Activated T-cell treated with anti-CD3 and anti-CD28 coated beads for 1 hour (primary cell): Measurements from ENCODE around the gene SFXN3.

Source experiments
- DNase-seq: peaks from one replicate; pipeline ENCODE4 v3.0.0-alpha.2; 2020; ENCODE audit warnings: low read depth

Gene SFXN3

GRCh38 chr10:101000127-101000914, 30.7 kb upstream of the SFXN3 start:
- no peak for DNase-seq

- no peak for DNase-seq
Observed at GRCh38 chr10:101000915-101001658, 29.9 kb upstream of the SFXN3 start.

GRCh38 chr10:101001659-101002035, 29.4 kb upstream of the SFXN3 start:
- no peak for DNase-seq

- no peak for DNase-seq
Observed at GRCh38 chr10:101002456-101002855, 28.6 kb upstream of the SFXN3 start.

GRCh38 chr10:101003639-101004206, 27.3 kb upstream of the SFXN3 start:
- DNase-seq, result no peak

- no peak for DNase-seq
Observed at GRCh38 chr10:101005361-101005760, 25.7 kb upstream of the SFXN3 start.

GRCh38 chr10:101005869-101006567, 25.0 kb upstream of the SFXN3 start:
- no peak for DNase-seq

- no peak for DNase-seq
Observed at GRCh38 chr10:101006593-101007098, 24.4 kb upstream of the SFXN3 start.

GRCh38 chr10:101007099-101007711, 23.8 kb upstream of the SFXN3 start:
- no peak for DNase-seq

- DNase-seq, result no peak
Observed at GRCh38 chr10:101007915-101008822, 22.9 kb upstream of the SFXN3 start.

- no peak for DNase-seq
Observed at GRCh38 chr10:101008823-101009423, 22.1 kb upstream of the SFXN3 start.

- DNase-seq, result no peak
Observed at GRCh38 chr10:101010329-101010728, 20.7 kb upstream of the SFXN3 start.

GRCh38 chr10:101011517-101012423, 19.3 kb upstream of the SFXN3 start:
- no peak for DNase-seq

GRCh38 chr10:101012525-101013364, 18.3 kb upstream of the SFXN3 start:
- DNase-seq, result peak; percentile 69

- no peak for DNase-seq
Observed at GRCh38 chr10:101013365-101013825, 17.6 kb upstream of the SFXN3 start.

GRCh38 chr10:101014230-101014884, 16.7 kb upstream of the SFXN3 start:
- peak; percentile 79 for DNase-seq

GRCh38 chr10:101014966-101015581, 16.0 kb upstream of the SFXN3 start:
- no peak for DNase-seq
